SK-N-SH treated with all-trans-retinoic acid at 6 μM for 48 hours (cell line): ENCODE measurements around the gene OSER1.

Experiments
- ARNTL ChIP-seq: fragments of 450-650 bp; formaldehyde crosslinking; IDR thresholded peaks from 2 replicates; pipeline ENCODE4 v1.5.0; 2020; ENCODE audit warnings: low read depth, mild to moderate bottlenecking, moderate library complexity, borderline replicate concordance
- BACH2 ChIP-seq: fragments of 250-450 bp; sonication (Bioruptor Pico); IDR thresholded peaks from 2 replicates; pipeline ENCODE4 v1.9.0; 2021; ENCODE audit warnings: mild to moderate bottlenecking, borderline replicate concordance
- CSDC2 ChIP-seq: fragments of 250-450 bp; sonication (Bioruptor Pico); IDR thresholded peaks from 2 replicates; pipeline ENCODE4 v1.5.0; 2020; ENCODE audit warnings: mild to moderate bottlenecking, moderate library complexity
- ESRRG ChIP-seq: fragments of 250-450 bp; sonication (Bioruptor Pico); IDR thresholded peaks from 2 replicates; pipeline ENCODE4 v1.6.1; 2021; ENCODE audit warnings: mild to moderate bottlenecking
- ISL1 ChIP-seq: fragments of 250-450 bp; sonication (Bioruptor Pico); IDR thresholded peaks from 2 replicates; pipeline ENCODE4 v2.1.2; 2022; ENCODE audit warnings: mild to moderate bottlenecking, moderate library complexity
- RARB ChIP-seq: fragments of 250-450 bp; sonication (Bioruptor Pico); IDR thresholded peaks from 2 replicates; pipeline ENCODE4 v1.8.0; 2021; ENCODE audit warnings: mild to moderate bottlenecking, moderate library complexity
- SNAI2 ChIP-seq: fragments of 250-450 bp; sonication (Bioruptor Pico); IDR thresholded peaks from 2 replicates; pipeline ENCODE4 v1.5.0; 2020; ENCODE audit warnings: mild to moderate bottlenecking, moderate library complexity
- TCF4 ChIP-seq: fragments of 250-450 bp; sonication (Bioruptor Pico); IDR thresholded peaks from 2 replicates; pipeline ENCODE4 v1.8.0; 2021; ENCODE audit warnings: mild to moderate bottlenecking, moderate library complexity, borderline replicate concordance
- ZC3H10 ChIP-seq: fragments of 250-450 bp; sonication (Bioruptor Pico); IDR thresholded peaks from 2 replicates; pipeline ENCODE4 v1.5.1; 2021; ENCODE audit warnings: mild to moderate bottlenecking, moderate library complexity
- ZFP3 ChIP-seq: fragments of 250-450 bp; sonication (Bioruptor Pico); IDR thresholded peaks from 2 replicates; pipeline ENCODE4 v1.5.0; 2020; ENCODE audit warnings: mild to moderate bottlenecking, moderate library complexity
- ZNF565 ChIP-seq: fragments of 450-650 bp; formaldehyde crosslinking; conservative IDR thresholded peaks from 2 replicates; pipeline ENCODE4 v1.5.0; 2020; ENCODE audit warnings: low read depth, mild to moderate bottlenecking, moderate library complexity
- ZNF70 ChIP-seq: fragments of 450-650 bp; formaldehyde crosslinking; IDR thresholded peaks from 2 replicates; pipeline ENCODE4 v1.5.0; 2020; ENCODE audit warnings: mild to moderate bottlenecking, moderate library complexity
- ZNF8 ChIP-seq: fragments of 450-650 bp; formaldehyde crosslinking; IDR thresholded peaks from 2 replicates; pipeline ENCODE4 v1.5.0; 2020; ENCODE audit warnings: mild to moderate bottlenecking, moderate library complexity
- TF ChIP-seq, protein P1 (sequence below): fragments of 250-450 bp; sonication (Bioruptor Pico); IDR thresholded peaks from 2 replicates; pipeline ENCODE4 v1.8.0; 2020; ENCODE audit warnings: mild to moderate bottlenecking, moderate library complexity, borderline replicate concordance

DNA sequence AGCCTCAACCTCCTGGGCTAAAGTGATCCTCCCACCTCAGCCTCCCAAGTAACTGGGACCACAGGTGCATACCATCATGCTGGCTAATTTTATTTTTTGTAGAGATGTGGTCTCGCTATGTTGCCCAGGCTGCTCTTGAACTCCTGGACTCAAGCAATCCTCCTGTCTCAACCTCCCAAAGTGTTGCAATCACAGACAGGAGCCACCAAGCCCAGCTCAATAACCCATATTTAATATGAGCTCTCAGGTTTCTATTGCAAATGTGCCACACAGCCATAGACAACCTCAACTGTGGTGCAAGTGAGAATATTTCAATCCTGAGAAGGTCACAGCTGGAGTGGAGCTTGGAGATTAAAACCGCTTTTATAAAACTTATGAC, 38.0 kb downstream of the OSER1 start:
- TF ChIP-seq ZC3H10 (no peak), ZFP3 (CRISPR knock-in tag) (no peak), RARB (CRISPR knock-in tag) (no peak), ARNTL (CRISPR knock-in tag) (no peak), ZNF70 (CRISPR knock-in tag) (no peak), ZNF565 (CRISPR knock-in tag) (no peak), ZNF8 (CRISPR knock-in tag) (no peak), ESRRG (CRISPR knock-in tag) (no peak), TCF4 (CRISPR knock-in tag) (no peak), SNAI2 (no peak), BACH2 (CRISPR knock-in tag) (no peak), ISL1 (CRISPR knock-in tag) (no peak), CSDC2 (CRISPR knock-in tag) (no peak)
- TF ChIP-seq, protein P1, sequence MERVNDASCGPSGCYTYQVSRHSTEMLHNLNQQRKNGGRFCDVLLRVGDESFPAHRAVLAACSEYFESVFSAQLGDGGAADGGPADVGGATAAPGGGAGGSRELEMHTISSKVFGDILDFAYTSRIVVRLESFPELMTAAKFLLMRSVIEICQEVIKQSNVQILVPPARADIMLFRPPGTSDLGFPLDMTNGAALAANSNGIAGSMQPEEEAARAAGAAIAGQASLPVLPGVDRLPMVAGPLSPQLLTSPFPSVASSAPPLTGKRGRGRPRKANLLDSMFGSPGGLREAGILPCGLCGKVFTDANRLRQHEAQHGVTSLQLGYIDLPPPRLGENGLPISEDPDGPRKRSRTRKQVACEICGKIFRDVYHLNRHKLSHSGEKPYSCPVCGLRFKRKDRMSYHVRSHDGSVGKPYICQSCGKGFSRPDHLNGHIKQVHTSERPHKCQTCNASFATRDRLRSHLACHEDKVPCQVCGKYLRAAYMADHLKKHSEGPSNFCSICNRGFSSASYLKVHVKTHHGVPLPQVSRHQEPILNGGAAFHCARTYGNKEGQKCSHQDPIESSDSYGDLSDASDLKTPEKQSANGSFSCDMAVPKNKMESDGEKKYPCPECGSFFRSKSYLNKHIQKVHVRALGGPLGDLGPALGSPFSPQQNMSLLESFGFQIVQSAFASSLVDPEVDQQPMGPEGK (CRISPR knock-in tag): no peak
